Stomach (tissue), 4 donors: ENCODE data around the gene TAF6.

Experiments used
- POLR2A ChIP-seq, 4 donors: fragments of 450-650 bp; IDR thresholded peaks; one replicate each; pipeline ENCODE4 v1.6.1; 2016; ENCODE audit warnings: antibody characterized with exemption in 4 of 4, control low read depth in 2 of 4, mild to moderate bottlenecking in 1 of 4, moderate library complexity in 1 of 4
- POLR2AphosphoS5 ChIP-seq, 3 donors: sonication (generic); formaldehyde crosslinking; IDR thresholded peaks; one replicate each; pipeline ENCODE4 v1.6.1; 2016; ENCODE audit warnings: antibody characterized with exemption in 3 of 3
- TF ChIP-seq, protein P1 (sequence below), 7 experiments: fragments of 450-650 bp in 4 of 7; fragments of 200-600 bp in 3 of 7; sonication (generic) in 3 of 7; IDR thresholded peaks; one replicate each; pipeline ENCODE4 v1.5.1; 2016 to 2019; ENCODE audit warnings: antibody characterized with exemption in 7 of 7, control low read depth in 2 of 7, mild to moderate bottlenecking in 1 of 7

- TF ChIP-seq, protein P1, sequence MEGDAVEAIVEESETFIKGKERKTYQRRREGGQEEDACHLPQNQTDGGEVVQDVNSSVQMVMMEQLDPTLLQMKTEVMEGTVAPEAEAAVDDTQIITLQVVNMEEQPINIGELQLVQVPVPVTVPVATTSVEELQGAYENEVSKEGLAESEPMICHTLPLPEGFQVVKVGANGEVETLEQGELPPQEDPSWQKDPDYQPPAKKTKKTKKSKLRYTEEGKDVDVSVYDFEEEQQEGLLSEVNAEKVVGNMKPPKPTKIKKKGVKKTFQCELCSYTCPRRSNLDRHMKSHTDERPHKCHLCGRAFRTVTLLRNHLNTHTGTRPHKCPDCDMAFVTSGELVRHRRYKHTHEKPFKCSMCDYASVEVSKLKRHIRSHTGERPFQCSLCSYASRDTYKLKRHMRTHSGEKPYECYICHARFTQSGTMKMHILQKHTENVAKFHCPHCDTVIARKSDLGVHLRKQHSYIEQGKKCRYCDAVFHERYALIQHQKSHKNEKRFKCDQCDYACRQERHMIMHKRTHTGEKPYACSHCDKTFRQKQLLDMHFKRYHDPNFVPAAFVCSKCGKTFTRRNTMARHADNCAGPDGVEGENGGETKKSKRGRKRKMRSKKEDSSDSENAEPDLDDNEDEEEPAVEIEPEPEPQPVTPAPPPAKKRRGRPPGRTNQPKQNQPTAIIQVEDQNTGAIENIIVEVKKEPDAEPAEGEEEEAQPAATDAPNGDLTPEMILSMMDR (IDR thresholded peaks at IDR 0.05), result no peak
- no peak for TF ChIP-seq POLR2A (IDR thresholded peaks at IDR 0.05)
- no peak for TF ChIP-seq POLR2AphosphoS5 (IDR thresholded peaks at IDR 0.05)
Measured at GRCh38 chr7:100163871-100164270, 44.7 kb upstream of the TAF6 start.
